Epithelial cell of prostate (primary cell): Measurements from ENCODE around the gene AGAP5.
A peak's percentile ranks its signal among the peaks of the same experiment; 100 is the strongest.

Source experiments
- DNase-seq: peaks from one replicate; pipeline ENCODE4 v3.0.0-alpha.2; 2011; ENCODE audit warnings: low read depth, low spot score
- H3K27ac ChIP-seq: fragments of 450-650 bp; 2 replicates; pipeline ENCODE4 v1.5.1; 2017; ENCODE audit warnings: mild to moderate bottlenecking

AGAP5 gene

DNA sequence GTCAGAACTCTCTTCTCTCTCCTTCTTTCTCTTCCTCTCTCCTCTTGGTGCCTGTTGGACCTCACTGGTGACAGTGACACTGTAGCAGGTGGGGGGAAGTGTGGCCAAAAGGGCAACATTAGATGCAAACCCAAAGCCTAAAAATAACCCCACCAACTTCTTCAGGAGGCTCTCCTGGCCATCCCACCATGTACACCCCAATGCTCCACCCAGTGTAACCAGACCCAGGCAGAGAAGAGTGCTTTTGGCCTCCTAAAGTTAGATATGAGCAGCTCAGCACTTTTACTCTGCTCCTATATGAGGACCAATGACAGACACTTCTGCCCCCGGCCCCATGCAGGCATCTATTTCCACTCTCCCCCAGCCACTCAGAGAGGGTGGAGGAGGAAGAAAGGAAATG lies 62.1 kb downstream of the AGAP5 start:
- H3K27ac ChIP-seq: no peak overlapping the region
- DNase-seq: no peak

DNA sequence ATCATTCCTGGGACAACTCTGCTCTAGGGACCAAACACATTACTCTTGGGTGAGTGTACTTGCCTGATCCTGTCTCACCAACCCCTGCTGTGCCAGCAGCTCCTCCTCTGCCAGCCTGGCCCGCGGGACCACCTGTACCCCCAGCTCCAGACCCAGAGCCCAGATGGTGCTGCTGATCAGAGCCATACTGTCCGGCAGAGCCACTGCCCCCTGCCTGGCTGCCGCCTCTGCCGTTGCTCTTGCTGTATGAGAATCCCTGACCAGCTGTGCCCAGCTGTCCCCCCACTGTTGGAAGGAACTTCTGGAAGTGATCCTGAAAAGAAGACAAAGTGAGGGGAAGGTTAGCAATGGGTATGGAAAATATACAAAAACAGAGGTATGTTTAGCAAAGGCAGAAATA lies 63.5 kb downstream of the AGAP5 start:
- DNase-seq: no peak
- no peak overlapping the region for H3K27ac ChIP-seq

DNA sequence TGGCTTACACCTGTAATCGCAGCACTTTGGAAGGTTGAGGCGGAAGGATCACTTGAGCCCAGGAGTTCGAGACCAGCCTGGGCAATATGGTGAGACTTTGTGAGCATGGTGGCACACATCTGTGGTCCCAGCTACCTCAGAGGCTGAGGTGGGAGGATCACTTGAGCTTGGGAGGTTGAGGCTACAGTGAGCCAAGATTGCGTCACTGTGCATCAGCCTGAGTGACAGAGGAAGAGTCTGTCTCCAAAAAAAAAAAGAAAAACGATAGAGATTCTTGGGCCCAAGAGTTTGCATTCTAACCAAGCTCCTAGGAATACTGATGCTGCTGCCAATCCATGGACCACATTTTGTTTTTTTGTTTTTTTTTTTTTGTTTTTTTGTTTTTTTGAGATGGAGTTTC lies 68.7 kb downstream of the AGAP5 start:
- no peak for DNase-seq
- H3K27ac ChIP-seq: no peak overlapping the region

GRCh38 chr10:73628405-73628804 lies 69.5 kb downstream of the AGAP5 start:
- H3K27ac ChIP-seq: peak overlapping the region; percentile 26

DNA sequence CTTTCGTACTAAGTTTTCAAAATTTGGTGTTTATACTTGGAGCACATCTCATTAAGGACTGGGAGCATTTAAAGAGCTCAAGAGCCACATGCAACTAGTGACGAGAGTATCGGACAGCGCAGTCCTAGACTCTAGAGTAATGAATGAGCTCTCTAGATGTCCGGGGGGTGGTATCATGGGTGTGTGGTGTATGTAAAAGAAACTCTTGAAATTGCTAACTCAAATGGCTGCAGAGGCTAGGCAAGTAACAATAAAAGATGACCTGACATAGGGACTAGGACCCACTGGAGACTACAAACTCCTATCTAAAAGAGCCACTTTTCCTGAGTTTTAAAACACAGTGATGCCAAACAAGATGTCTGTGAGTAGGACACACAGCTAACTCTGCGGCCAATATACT lies 70.6 kb downstream of the AGAP5 start:
- no peak overlapping the region for H3K27ac ChIP-seq
- DNase-seq: no peak

More at GRCh38 chr10:73628405-73628804, 69.5 kb downstream of the AGAP5 start:
- DNase-seq: no peak

- peak; percentile 89 for DNase-seq
- H3K27ac ChIP-seq: peak overlapping the region; percentile 61
These were observed 71.8 kb downstream of the AGAP5 start for GRCh38 chr10:73625884-73626752.

- H3K27ac ChIP-seq: peak overlapping the region; percentile 61
- no peak for DNase-seq
These were observed 72.7 kb downstream of the AGAP5 start for GRCh38 chr10:73625004-73625883.
